Spinal cord (tissue), 10 donors: ENCODE measurements around the gene MCRIP2. TPM values are rescaled to one million over a fixed set of nuclear protein-coding genes. Genes with fewer than 3 reads are reported as not detected.
A peak's percentile ranks its signal among the peaks of the same experiment; 100 is the strongest.

Source experiments
- DNase-seq, 6 donors: peaks; one replicate each; pipeline versions ENCODE4 v3.0.0 to v3.0.0-alpha.2; 2013 to 2015; ENCODE audit warnings: low spot score in 6 of 6, low read depth in 4 of 6
- H3K27ac ChIP-seq: one replicate; pipeline ENCODE4 v1.5.1; 2013; ENCODE audit warnings: low read depth, low read length, control low read depth
- H3K27me3 ChIP-seq: one replicate; pipeline ENCODE4 v1.6.1; 2013; ENCODE audit warnings: low read length; ENCODE audit not compliant: control insufficient read depth, insufficient read depth
- H3K36me3 ChIP-seq: one replicate; pipeline ENCODE4 v1.6.1; 2013; ENCODE audit warnings: low read length; ENCODE audit not compliant: control insufficient read depth, insufficient read depth
- H3K4me1 ChIP-seq: one replicate; pipeline ENCODE4 v1.6.1; 2013; ENCODE audit warnings: low read length; ENCODE audit not compliant: control insufficient read depth, insufficient read depth
- H3K4me3 ChIP-seq: one replicate; pipeline ENCODE4 v1.5.1; 2013; ENCODE audit warnings: low read depth, low read length, control low read depth
- H3K9me3 ChIP-seq: one replicate; pipeline ENCODE4 v1.6.1; 2013; ENCODE audit warnings: low read length; ENCODE audit not compliant: control insufficient read depth, insufficient read depth
- WGBS: methylation state at CpG from one replicate; pipeline ENCODE4 v1.1.5; 2013; ENCODE audit warnings: missing lambda C conversion rate; ENCODE audit not compliant: insufficient coverage; 5-methylcytosine and 5-hydroxymethylcytosine counted together
- polyA plus RNA-seq, 2 donors: library from polyadenylated mRNA; unstranded; fragments of 120-200 nt; gene quantifications; one replicate each; pipeline ENCODE4 v1.2.1, GENCODE V29; 2013; ENCODE audit not compliant: insufficient read length in 2 of 2
- total RNA-seq, 2 donors: library from RNA; depleted of rRNA in 1 of 2; stranded (reverse); fragments of 120-200 nt in 1 of 2; fragments of >200 nt in 1 of 2; gene quantifications; one replicate each; pipeline versions ENCODE4 v1.2.3 to v1.2.4, GENCODE V29; 2013 to 2014
- donor health status: healthy.

MCRIP2 gene
- total and polyA plus RNA-seq, 4 donors = 9.1 to 38.7 (median 31.4) TPM

DNA sequence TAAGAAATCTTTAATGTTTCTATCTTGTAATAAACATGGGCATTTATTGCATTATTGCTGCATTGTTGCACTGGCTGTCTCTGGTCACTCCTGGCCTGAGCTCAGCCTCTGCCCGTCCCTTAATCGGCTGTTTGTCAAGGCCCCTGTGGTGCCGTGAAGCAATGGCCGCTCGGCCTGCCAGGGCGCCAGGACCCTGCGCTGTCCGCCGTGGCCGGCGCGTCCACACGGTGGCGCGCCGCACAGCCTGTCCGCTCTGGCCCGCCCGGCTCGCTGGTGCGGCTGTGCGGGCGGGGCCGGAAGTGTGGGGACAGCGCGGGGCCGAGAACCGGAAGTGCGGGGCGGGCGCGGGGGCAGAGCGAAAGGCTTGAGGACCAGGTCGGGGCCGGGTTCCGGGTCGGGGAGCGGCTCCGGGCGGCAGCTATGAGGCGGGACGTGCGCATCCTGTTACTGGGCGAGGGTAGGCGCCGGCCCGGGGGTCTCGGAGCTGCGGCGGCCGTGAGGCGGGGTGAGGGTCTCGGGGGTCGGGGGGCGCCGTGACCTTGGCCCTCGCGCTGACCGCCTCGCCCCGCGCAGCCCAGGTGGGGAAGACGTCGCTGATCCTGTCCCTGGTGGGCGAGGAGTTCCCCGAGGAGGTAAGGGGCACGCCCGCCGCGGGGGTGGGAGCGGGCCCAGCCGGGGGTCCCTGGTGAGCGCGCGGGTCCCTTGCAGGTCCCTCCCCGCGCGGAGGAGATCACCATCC, 26.3 kb downstream of the MCRIP2 start, which contains the start of gene RHOT2:
RHOT2 (plus strand) TSS at position 353 of the 739 bp plus-strand sequence; CDS start at position 421, 68 bp downstream.
- peak within 1 kb of the TSS; percentile 66 for H3K4me3 ChIP-seq
- no peaks in the 10 kb centered on the region for H3K9me3 ChIP-seq
- no peaks in the 10 kb centered on the region for H3K27me3 ChIP-seq
- peak within 1 kb of the TSS; percentile 33 for H3K27ac ChIP-seq
- H3K36me3 ChIP-seq = peaks cover 85% of the 10 kb centered on the region
- peaks cover 21% of the 10 kb centered on the region for H3K4me1 ChIP-seq
- DNase-seq = peak; percentile 63 to 97 (median 86)
- 0% methylated on average over 78 of the region's 78 CpGs for WGBS

DNA sequence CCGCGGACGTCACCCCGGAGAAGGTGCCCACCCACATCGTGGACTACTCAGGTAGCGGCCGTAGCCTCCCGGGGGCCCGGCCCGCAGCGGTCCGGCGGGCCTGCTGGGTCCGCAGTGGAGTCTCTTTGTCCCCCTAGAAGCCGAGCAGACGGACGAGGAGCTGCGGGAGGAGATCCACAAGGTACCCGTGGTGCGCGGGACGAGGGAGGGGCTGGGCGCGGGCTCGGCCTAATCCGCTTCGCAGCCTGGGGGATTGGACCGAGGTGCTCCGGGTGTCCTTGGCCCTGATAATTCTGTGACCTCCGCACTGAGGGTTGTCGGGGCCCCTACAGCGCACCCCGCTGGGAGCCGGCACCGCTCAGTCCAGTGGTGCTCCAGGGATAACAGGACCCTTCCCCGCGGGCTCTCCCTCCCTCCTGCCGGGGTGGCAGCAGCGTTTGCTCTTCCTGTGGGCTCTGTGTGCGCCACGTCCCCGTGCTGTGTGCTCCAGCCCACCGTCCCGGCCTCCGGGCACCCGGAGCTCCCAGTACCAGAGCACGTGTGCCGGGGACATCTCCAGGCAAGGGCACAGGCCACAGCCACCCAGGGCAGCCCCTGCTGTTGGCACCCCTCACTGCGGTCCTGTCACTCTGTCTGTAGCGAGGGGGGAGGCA, 27.0 kb downstream of the MCRIP2 start:
- Histone ChIP-seq H3K4me3 (peak overlapping the region; percentile 66), H3K4me1 (peaks cover 21% of the 10 kb centered on the region), H3K36me3 (peaks cover 89% of the 10 kb centered on the region), H3K27me3 (no peaks in the 10 kb centered on the region), H3K27ac (no peak overlapping the region), H3K9me3 (no peaks in the 10 kb centered on the region)
- WGBS = 15% methylated on average over 50 of the region's 50 CpGs
- no peak for DNase-seq

- Histone ChIP-seq H3K27me3 (no peaks in the 10 kb centered on the region), H3K4me1 (peaks cover 22% of the 10 kb centered on the region), H3K9me3 (no peaks in the 10 kb centered on the region), H3K36me3 (peaks cover 91% of the 10 kb centered on the region), H3K4me3 (no peak overlapping the region), H3K27ac (no peak overlapping the region)
- WGBS = 94% methylated on average over 13 of the region's 13 CpGs
- DNase-seq = no peak
Observed at GRCh38 chr16:669666-670065, 28.0 kb downstream of the MCRIP2 start.

- Histone ChIP-seq H3K27ac (no peak overlapping the region), H3K4me1 (peaks cover 29% of the 10 kb centered on the region), H3K27me3 (peaks cover 5% of the 10 kb centered on the region), H3K4me3 (no peak overlapping the region), H3K9me3 (no peaks in the 10 kb centered on the region), H3K36me3 (peaks cover 88% of the 10 kb centered on the region)
- 94% methylated on average over 51 of the region's 52 CpGs for WGBS
- no peak for DNase-seq
Observed at GRCh38 chr16:670485-671352, 29.1 kb downstream of the MCRIP2 start.

- Histone ChIP-seq H3K4me1 (peaks cover 34% of the 10 kb centered on the region), H3K27ac (no peak overlapping the region), H3K4me3 (no peak overlapping the region), H3K36me3 (peaks cover 84% of the 10 kb centered on the region), H3K27me3 (peaks cover 5% of the 10 kb centered on the region), H3K9me3 (no peaks in the 10 kb centered on the region)
- whole genome bisulfite sequencing = 87% methylated on average over 32 of the region's 40 CpGs
- DNase-seq = no peak
Observed at GRCh38 chr16:671353-672131, 29.9 kb downstream of the MCRIP2 start.

- Histone ChIP-seq H3K9me3 (no peaks in the 10 kb centered on the region), H3K4me3 (no peak overlapping the region), H3K36me3 (peaks cover 84% of the 10 kb centered on the region), H3K4me1 (peaks cover 38% of the 10 kb centered on the region), H3K27ac (no peak overlapping the region), H3K27me3 (peaks cover 9% of the 10 kb centered on the region)
- no peak for DNase-seq
- WGBS = 94% methylated on average over 16 of the region's 19 CpGs
Observed at GRCh38 chr16:672371-672770, 30.7 kb downstream of the MCRIP2 start.

DNA sequence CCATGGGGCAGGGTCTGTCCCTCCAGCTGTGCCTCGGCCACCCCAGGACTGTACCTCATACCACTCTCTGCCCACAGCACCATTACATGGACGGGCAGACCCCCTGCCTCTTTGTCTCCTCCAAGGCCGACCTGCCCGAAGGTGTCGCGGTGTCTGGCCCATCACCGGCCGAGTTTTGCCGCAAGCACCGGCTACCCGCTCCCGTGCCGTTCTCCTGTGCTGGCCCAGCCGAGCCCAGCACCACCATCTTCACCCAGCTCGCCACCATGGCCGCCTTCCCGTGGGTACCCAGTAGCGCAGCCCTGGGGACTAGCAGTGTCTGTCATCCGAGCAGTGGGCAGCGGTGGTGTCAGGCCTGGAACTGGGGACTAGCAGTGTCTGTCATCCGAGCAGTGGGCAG, 31.2 kb downstream of the MCRIP2 start:
- Histone ChIP-seq H3K4me1 (peaks cover 34% of the 10 kb centered on the region), H3K4me3 (no peak overlapping the region), H3K36me3 (peaks cover 85% of the 10 kb centered on the region), H3K27me3 (peaks cover 9% of the 10 kb centered on the region), H3K9me3 (no peaks in the 10 kb centered on the region), H3K27ac (no peak overlapping the region)
- DNase-seq = no peak
- WGBS = 93% methylated on average over 21 of the region's 21 CpGs

GRCh38 chr16:673399-673991, 31.9 kb downstream of the MCRIP2 start:
- peaks cover 90% of the 10 kb centered on the region for H3K36me3 ChIP-seq
- 92% methylated on average over 17 of the region's 18 CpGs for WGBS
- H3K9me3 ChIP-seq = no peaks in the 10 kb centered on the region
- H3K4me1 ChIP-seq = peaks cover 35% of the 10 kb centered on the region
- DNase-seq = no peak
- H3K27me3 ChIP-seq = peaks cover 9% of the 10 kb centered on the region
- H3K27ac ChIP-seq = no peak overlapping the region
- H3K4me3 ChIP-seq = no peak overlapping the region
